ENCODE data around the gene CDYL2.

DNA sequence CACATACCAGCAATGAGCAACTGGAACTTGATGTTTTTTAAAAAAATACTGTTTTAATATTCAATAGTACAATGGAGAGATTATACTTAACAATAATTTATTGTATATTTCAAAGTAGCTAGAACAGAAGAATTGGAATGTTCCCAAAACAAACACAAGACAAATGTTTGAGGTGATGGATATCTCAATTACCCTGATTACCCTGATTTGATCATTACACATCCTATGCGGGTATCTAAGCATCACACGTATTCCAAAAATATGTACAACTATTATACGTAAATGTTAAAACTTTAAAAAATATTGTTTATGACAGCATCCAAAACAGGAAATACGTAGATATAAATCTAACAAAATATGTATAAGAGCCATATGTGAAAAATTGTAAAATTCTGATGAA lies 166.8 kb downstream of the CDYL2 start:
- TF ChIP-seq ZFX (IDR thresholded peaks at IDR 0.05) = no peak
- TF ChIP-seq, protein P1, sequence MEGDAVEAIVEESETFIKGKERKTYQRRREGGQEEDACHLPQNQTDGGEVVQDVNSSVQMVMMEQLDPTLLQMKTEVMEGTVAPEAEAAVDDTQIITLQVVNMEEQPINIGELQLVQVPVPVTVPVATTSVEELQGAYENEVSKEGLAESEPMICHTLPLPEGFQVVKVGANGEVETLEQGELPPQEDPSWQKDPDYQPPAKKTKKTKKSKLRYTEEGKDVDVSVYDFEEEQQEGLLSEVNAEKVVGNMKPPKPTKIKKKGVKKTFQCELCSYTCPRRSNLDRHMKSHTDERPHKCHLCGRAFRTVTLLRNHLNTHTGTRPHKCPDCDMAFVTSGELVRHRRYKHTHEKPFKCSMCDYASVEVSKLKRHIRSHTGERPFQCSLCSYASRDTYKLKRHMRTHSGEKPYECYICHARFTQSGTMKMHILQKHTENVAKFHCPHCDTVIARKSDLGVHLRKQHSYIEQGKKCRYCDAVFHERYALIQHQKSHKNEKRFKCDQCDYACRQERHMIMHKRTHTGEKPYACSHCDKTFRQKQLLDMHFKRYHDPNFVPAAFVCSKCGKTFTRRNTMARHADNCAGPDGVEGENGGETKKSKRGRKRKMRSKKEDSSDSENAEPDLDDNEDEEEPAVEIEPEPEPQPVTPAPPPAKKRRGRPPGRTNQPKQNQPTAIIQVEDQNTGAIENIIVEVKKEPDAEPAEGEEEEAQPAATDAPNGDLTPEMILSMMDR (conservative IDR thresholded peaks at IDR 0.05) = no peak

Data from C4-2B (cell line).